HepG2 (cell line): ENCODE results near the gene TIMM13. TPM values are rescaled to one million over a fixed set of nuclear protein-coding genes. Genes with fewer than 3 reads are reported as not detected.
A peak's percentile ranks its signal among the peaks of the same experiment; 100 is the strongest.

Experiments
- AGO1 ChIP-seq: fragments of 200-400 bp; formaldehyde crosslinking; IDR thresholded peaks from 2 replicates; pipeline ENCODE4 v1.6.1; 2017; ENCODE audit warnings: mild to moderate bottlenecking, low read depth, low read length, moderate library complexity; ENCODE audit not compliant: poor library complexity, severe bottlenecking
- CCDC6 ChIP-seq: sonication (generic); formaldehyde crosslinking; IDR thresholded peaks from 2 replicates; pipeline ENCODE4 v1.8.1; 2022; ENCODE audit warnings: mild to moderate bottlenecking, missing genetic modification reagents, moderate library complexity
- EZH2 ChIP-seq: conservative IDR thresholded peaks from 2 replicates; pipeline ENCODE4 v1.6.1; 2012; ENCODE audit warnings: mild to moderate bottlenecking, low read depth, low read length, moderate library complexity
- IRF2 ChIP-seq: IDR thresholded peaks from 2 replicates; pipeline ENCODE4 v1.6.1; 2018; ENCODE audit warnings: missing genetic modification reagents, missing compliant biosample characterization
- JUN ChIP-seq: sonication (generic); formaldehyde crosslinking; IDR thresholded peaks from 2 replicates; pipeline ENCODE4 v1.4.0; 2020; ENCODE audit warnings: mild to moderate bottlenecking, missing genetic modification reagents
- KLF16 ChIP-seq, 2 experiments: sonication (generic) in 1 of 2; formaldehyde crosslinking in 1 of 2; IDR thresholded peaks; 2 replicates each; pipeline versions ENCODE4 v1.6.1 to v1.8.0; 2016 to 2023; ENCODE audit warnings: missing genetic modification reagents in 2 of 2, missing compliant biosample characterization in 1 of 2
- MAFG ChIP-seq: sonication (generic); formaldehyde crosslinking; IDR thresholded peaks from 2 replicates; pipeline ENCODE4 v1.5.1; 2020; ENCODE audit warnings: mild to moderate bottlenecking, missing genetic modification reagents
- MLLT10 ChIP-seq: sonication (generic); formaldehyde crosslinking; IDR thresholded peaks from 2 replicates; pipeline ENCODE4 v1.4.0; 2020; ENCODE audit warnings: missing genetic modification reagents
- RBM39 ChIP-seq: fragments of 200-400 bp; formaldehyde crosslinking; IDR thresholded peaks from one replicate; pipeline ENCODE4 v1.6.1; 2018; ENCODE audit warnings: antibody characterized with exemption, mild to moderate bottlenecking, low read depth, low read length; ENCODE audit not compliant: poor library complexity, severe bottlenecking
- XBP1 ChIP-seq: sonication (generic); formaldehyde crosslinking; IDR thresholded peaks from 2 replicates; pipeline ENCODE4 v1.5.0; 2020; ENCODE audit warnings: missing genetic modification reagents
- ZNF343 ChIP-seq: sonication (generic); formaldehyde crosslinking; IDR thresholded peaks from 2 replicates; pipeline ENCODE4 v1.4.0; 2020; ENCODE audit warnings: mild to moderate bottlenecking, missing genetic modification reagents
- ZNF629 ChIP-seq: sonication (generic); formaldehyde crosslinking; conservative IDR thresholded peaks from 2 replicates; pipeline ENCODE4 v1.5.0; 2020; ENCODE audit warnings: missing genetic modification reagents
- ZNF7 ChIP-seq: IDR thresholded peaks from 2 replicates; pipeline ENCODE4 v1.6.1; 2016; ENCODE audit warnings: missing biosample characterization, missing genetic modification reagents
- ZNF703 ChIP-seq: sonication (generic); formaldehyde crosslinking; IDR thresholded peaks from 2 replicates; pipeline ENCODE4 v1.5.1; 2020; ENCODE audit warnings: missing genetic modification reagents, mild to moderate bottlenecking, moderate library complexity, borderline replicate concordance
- ZSCAN21 ChIP-seq: sonication (generic); formaldehyde crosslinking; IDR thresholded peaks from 2 replicates; pipeline ENCODE4 v1.8.0; 2022; ENCODE audit warnings: mild to moderate bottlenecking, missing genetic modification reagents, moderate library complexity, borderline replicate concordance
- polyA plus RNA-seq, 8 experiments: library from polyadenylated mRNA; depleted of rRNA in 3 of 8; stranded (reverse) in 7 of 8; unstranded in 1 of 8; fragments of >200 nt; fragmentation: Illumina TruSeq in 4 of 8; extraction: Trizol in 4 of 8; gene quantifications; 2 replicates each; pipeline versions ENCODE4 v1.2.1 to v1.2.3, GENCODE V29; 2011 to 2016; ENCODE audit warnings: low read depth in 4 of 8, missing spikeins in 1 of 8, mixed read lengths in 1 of 8; ENCODE audit not compliant: insufficient read depth in 1 of 8
- total RNA-seq, 5 experiments: library from RNA; depleted of rRNA; stranded (reverse); fragments of >200 nt; fragmentation: Illumina TruSeq; extraction: Trizol; gene quantifications; 2 replicates each; pipeline ENCODE4 v1.2.3, GENCODE V29; 2016; ENCODE audit warnings: low read depth in 1 of 5
- TF ChIP-seq, protein P1 (sequence below): sonication (generic); formaldehyde crosslinking; IDR thresholded peaks from 2 replicates; pipeline ENCODE4 v1.4.0; 2020; ENCODE audit warnings: missing genetic modification reagents, mild to moderate bottlenecking, borderline replicate concordance
- TF ChIP-seq, protein P2 (sequence below): IDR thresholded peaks from 2 replicates; pipeline ENCODE4 v1.6.1; 2012; ENCODE audit warnings: inconsistent platforms
- TF ChIP-seq, protein P3 (sequence below): sonication (generic); formaldehyde crosslinking; IDR thresholded peaks from 2 replicates; pipeline ENCODE4 v1.8.1; 2023; ENCODE audit warnings: mild to moderate bottlenecking, missing genetic modification reagents, borderline replicate concordance
- TF ChIP-seq, protein P4 (sequence below): sonication (generic); formaldehyde crosslinking; IDR thresholded peaks from 2 replicates; pipeline ENCODE4 v1.5.1; 2020; ENCODE audit warnings: missing genetic modification reagents, mild to moderate bottlenecking, borderline replicate concordance
- TF ChIP-seq, protein P5 (sequence below): sonication (generic); formaldehyde crosslinking; IDR thresholded peaks from 2 replicates; pipeline ENCODE4 v1.8.0; 2022; ENCODE audit warnings: missing genetic modification reagents, low read depth, mild to moderate bottlenecking, borderline replicate concordance
- TF ChIP-seq, protein P6 (sequence below): IDR thresholded peaks from 2 replicates; pipeline ENCODE4 v1.6.1; 2016; ENCODE audit warnings: mild to moderate bottlenecking
- TF ChIP-seq, protein P7 (sequence below): sonication (generic); formaldehyde crosslinking; IDR thresholded peaks from 2 replicates; pipeline ENCODE4 v1.4.0; 2020; ENCODE audit warnings: low read depth, mild to moderate bottlenecking, missing genetic modification reagents

Gene TIMM13
- total and polyA plus RNA-seq, 2 of the 13 experiments (the other 11 are each of a cell fraction or from before 2014, with no cell fraction given) = 48.4 to 108 TPM

DNA sequence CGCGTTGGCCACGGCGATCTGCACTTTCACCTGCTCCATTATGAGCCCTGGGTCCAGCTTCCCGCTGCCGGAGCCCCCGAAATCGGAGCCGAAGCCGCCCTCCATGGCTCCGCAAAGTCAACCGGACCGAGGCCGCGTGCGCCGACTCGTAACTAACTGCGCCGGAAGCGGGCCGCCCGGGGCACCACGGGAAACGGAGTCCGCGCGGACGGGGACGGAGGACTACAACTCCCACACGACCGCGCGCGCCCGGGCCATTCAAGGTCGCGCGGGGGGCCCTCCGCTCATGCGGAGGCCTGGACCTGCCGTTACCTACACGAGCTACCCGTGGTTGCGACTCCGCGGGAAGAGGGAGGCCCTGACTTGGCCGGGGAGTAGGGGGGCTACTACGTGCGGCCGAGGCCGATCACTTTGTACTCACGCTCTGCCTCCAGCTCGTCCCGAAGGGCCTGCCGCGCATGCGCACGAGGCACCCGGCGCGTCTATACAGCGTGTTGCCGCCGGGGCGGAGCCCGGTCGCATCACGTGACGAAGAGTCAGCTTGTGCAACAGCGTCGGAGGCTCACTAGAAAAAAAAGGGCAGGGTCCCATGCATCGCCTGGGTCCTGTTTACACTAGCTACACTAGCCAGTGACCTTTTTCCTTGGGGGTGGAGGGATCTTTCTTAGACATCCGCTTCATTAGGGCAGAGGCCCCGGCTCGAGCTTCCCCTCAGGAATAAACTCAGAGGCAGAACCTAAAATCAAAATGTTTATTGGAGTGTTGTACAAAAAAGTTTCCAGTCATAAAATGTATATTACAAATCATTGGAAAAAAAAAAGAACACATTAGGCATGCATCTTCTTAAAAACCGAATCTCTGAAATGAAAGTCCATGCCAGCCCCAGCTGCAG is at the start of gene TIMM13 (continued):
- TF ChIP-seq, protein P1, sequence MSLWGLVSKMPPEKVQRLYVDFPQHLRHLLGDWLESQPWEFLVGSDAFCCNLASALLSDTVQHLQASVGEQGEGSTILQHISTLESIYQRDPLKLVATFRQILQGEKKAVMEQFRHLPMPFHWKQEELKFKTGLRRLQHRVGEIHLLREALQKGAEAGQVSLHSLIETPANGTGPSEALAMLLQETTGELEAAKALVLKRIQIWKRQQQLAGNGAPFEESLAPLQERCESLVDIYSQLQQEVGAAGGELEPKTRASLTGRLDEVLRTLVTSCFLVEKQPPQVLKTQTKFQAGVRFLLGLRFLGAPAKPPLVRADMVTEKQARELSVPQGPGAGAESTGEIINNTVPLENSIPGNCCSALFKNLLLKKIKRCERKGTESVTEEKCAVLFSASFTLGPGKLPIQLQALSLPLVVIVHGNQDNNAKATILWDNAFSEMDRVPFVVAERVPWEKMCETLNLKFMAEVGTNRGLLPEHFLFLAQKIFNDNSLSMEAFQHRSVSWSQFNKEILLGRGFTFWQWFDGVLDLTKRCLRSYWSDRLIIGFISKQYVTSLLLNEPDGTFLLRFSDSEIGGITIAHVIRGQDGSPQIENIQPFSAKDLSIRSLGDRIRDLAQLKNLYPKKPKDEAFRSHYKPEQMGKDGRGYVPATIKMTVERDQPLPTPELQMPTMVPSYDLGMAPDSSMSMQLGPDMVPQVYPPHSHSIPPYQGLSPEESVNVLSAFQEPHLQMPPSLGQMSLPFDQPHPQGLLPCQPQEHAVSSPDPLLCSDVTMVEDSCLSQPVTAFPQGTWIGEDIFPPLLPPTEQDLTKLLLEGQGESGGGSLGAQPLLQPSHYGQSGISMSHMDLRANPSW (CRISPR knock-in tag) = peak; percentile 95; the same call in 1 of the 2 replicates
- TF ChIP-seq ZSCAN21 (CRISPR knock-in tag) = no peak; the same call in 1 of the 2 replicates
- peak; percentile 37; the same call in 1 of the 2 replicates for TF ChIP-seq ZNF703
- no peak for TF ChIP-seq JUN (CRISPR knock-in tag)
- TF ChIP-seq XBP1 (CRISPR knock-in tag) = no peak; the same call in 1 of the 2 replicates
- peak; percentile 66; the same call in 1 of the 2 replicates for TF ChIP-seq IRF2
- TF ChIP-seq, protein P2, sequence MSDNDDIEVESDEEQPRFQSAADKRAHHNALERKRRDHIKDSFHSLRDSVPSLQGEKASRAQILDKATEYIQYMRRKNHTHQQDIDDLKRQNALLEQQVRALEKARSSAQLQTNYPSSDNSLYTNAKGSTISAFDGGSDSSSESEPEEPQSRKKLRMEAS = peak; percentile 88
- TF ChIP-seq MAFG = no peak
- TF ChIP-seq, protein P3, sequence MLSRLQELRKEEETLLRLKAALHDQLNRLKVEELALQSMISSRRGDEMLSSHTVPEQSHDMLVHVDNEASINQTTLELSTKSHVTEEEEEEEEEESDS (CRISPR knock-in tag) = peak; percentile 69; the same call in 1 of the 2 replicates
- TF ChIP-seq MLLT10 = no peak
- TF ChIP-seq, protein P4, sequence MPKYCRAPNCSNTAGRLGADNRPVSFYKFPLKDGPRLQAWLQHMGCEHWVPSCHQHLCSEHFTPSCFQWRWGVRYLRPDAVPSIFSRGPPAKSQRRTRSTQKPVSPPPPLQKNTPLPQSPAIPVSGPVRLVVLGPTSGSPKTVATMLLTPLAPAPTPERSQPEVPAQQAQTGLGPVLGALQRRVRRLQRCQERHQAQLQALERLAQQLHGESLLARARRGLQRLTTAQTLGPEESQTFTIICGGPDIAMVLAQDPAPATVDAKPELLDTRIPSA (CRISPR knock-in tag) = no peak; the same call in 1 of the 2 replicates
- no peak for TF ChIP-seq RBM39
- TF ChIP-seq, protein P5, sequence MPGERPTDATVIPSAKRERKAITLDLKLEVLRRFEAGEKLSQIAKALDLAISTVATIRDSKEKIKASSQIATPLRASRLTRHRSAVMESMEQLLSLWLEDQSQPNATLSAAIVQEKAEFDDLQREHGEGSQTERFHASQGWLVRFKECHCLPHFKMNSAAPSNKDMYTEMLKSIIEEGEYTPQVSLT (CRISPR knock-in tag) = no peak
- peak; percentile 11; the same call in 1 of the 2 replicates for TF ChIP-seq CCDC6 (CRISPR knock-in tag)
- no peak for TF ChIP-seq EZH2
- no peak for TF ChIP-seq ZNF629 (CRISPR knock-in tag)
- no peak for TF ChIP-seq ZNF7 (CRISPR knock-in tag)
- TF ChIP-seq, protein P6, sequence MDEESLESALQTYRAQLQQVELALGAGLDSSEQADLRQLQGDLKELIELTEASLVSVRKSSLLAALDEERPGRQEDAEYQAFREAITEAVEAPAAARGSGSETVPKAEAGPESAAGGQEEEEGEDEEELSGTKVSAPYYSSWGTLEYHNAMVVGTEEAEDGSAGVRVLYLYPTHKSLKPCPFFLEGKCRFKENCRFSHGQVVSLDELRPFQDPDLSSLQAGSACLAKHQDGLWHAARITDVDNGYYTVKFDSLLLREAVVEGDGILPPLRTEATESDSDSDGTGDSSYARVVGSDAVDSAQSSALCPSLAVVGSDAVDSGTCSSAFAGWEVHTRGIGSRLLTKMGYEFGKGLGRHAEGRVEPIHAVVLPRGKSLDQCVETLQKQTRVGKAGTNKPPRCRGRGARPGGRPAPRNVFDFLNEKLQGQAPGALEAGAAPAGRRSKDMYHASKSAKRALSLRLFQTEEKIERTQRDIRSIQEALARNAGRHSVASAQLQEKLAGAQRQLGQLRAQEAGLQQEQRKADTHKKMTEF (CRISPR knock-in tag) = peak; percentile 92
- TF ChIP-seq ZNF343 (CRISPR knock-in tag) = peak; percentile 36
- TF ChIP-seq AGO1 = peak; percentile 85
- TF ChIP-seq, protein P7, sequence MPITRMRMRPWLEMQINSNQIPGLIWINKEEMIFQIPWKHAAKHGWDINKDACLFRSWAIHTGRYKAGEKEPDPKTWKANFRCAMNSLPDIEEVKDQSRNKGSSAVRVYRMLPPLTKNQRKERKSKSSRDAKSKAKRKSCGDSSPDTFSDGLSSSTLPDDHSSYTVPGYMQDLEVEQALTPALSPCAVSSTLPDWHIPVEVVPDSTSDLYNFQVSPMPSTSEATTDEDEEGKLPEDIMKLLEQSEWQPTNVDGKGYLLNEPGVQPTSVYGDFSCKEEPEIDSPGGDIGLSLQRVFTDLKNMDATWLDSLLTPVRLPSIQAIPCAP (CRISPR knock-in tag) = no peak
- peak in 1 of 2 experiments; percentile 83; a peak in 1 of 4 replicates for TF ChIP-seq KLF16 (CRISPR knock-in tag; IDR thresholded peaks at IDR 0.05)
